ENCODE measurements around the gene CA10.

CA10 gene

GRCh38 chr17:51947160-51947735 is 211.3 kb downstream of the CA10 start:
- DNase-seq (ENCODE audit: low spot score): no peak

- DNase-seq (ENCODE audit: low spot score): no peak
These were observed 212.2 kb downstream of the CA10 start for GRCh38 chr17:51946311-51946710.

- DNase-seq (ENCODE audit: low spot score): no peak
These were observed 217.2 kb downstream of the CA10 start for GRCh38 chr17:51941272-51941671.

GRCh38 chr17:51937264-51937663 is 221.2 kb downstream of the CA10 start:
- no peak for DNase-seq (ENCODE audit: low spot score)

GRCh38 chr17:51935477-51935876 is 223.0 kb downstream of the CA10 start:
- DNase-seq (ENCODE audit: low spot score): no peak

GRCh38 chr17:51933647-51934046 is 224.9 kb downstream of the CA10 start:
- DNase-seq (ENCODE audit: low spot score): no peak

GRCh38 chr17:51926448-51926847 is 232.1 kb downstream of the CA10 start:
- DNase-seq (ENCODE audit: low spot score): no peak

GRCh38 chr17:51921500-51921899 is 237.0 kb downstream of the CA10 start:
- no peak for DNase-seq (ENCODE audit: low spot score)

- DNase-seq (ENCODE audit: low spot score): no peak
These were observed 243.9 kb downstream of the CA10 start for GRCh38 chr17:51914577-51914976.

- DNase-seq (ENCODE audit: low spot score): no peak
These were observed 244.9 kb downstream of the CA10 start for GRCh38 chr17:51913491-51914205.

GRCh38 chr17:51912939-51913338 is 245.6 kb downstream of the CA10 start:
- DNase-seq (ENCODE audit: low spot score): no peak

- DNase-seq (ENCODE audit: low spot score): no peak
These were observed 247.3 kb downstream of the CA10 start for GRCh38 chr17:51911237-51911636.

GRCh38 chr17:51909971-51910370 is 248.5 kb downstream of the CA10 start:
- DNase-seq (ENCODE audit: low spot score): no peak

- no peak for DNase-seq (ENCODE audit: low spot score)
These were observed 249.5 kb downstream of the CA10 start for GRCh38 chr17:51908841-51909537.

GRCh38 chr17:51907041-51907440 is 251.5 kb downstream of the CA10 start:
- DNase-seq (ENCODE audit: low spot score): no peak

- DNase-seq (ENCODE audit: low spot score): no peak
These were observed 254.1 kb downstream of the CA10 start for GRCh38 chr17:51904379-51904778.

- no peak for DNase-seq (ENCODE audit: low spot score)
These were observed 257.3 kb downstream of the CA10 start for GRCh38 chr17:51901242-51901641.

GRCh38 chr17:51891936-51892335 is 266.6 kb downstream of the CA10 start:
- no peak for DNase-seq (ENCODE audit: low spot score)

GRCh38 chr17:51890710-51891109 is 267.8 kb downstream of the CA10 start:
- no peak for DNase-seq (ENCODE audit: low spot score)

GRCh38 chr17:51888816-51889215 is 269.7 kb downstream of the CA10 start:
- no peak for DNase-seq (ENCODE audit: low spot score)

GRCh38 chr17:51876986-51877385 is 281.5 kb downstream of the CA10 start:
- no peak for DNase-seq (ENCODE audit: low spot score)

- no peak for DNase-seq (ENCODE audit: low spot score)
These were observed 285.2 kb downstream of the CA10 start for GRCh38 chr17:51873302-51873701.

GRCh38 chr17:51869387-51869786 is 289.1 kb downstream of the CA10 start:
- DNase-seq (ENCODE audit: low spot score): no peak

Measured in CD4-positive, alpha-beta T cell treated with Interleukin-2 at 100 ng/mL for 4 hours (primary cell).